ENCODE measurements around the gene SEC14L6.

Gene SEC14L6

GRCh38 chr22:30502153-30502552 lies 44.4 kb downstream of the SEC14L6 start:
- no peak for ATAC-seq
- TF ChIP-seq PPARA (CRISPR knock-in tag; IDR thresholded peaks at IDR 0.05; ENCODE audit: borderline replicate concordance) = no peak
- no peak for TF ChIP-seq ZNF8 (CRISPR knock-in tag; IDR thresholded peaks at IDR 0.05)
- TF ChIP-seq CSRNP3 (CRISPR knock-in tag; IDR thresholded peaks at IDR 0.05) = no peak
- TF ChIP-seq ZC3H10 (CRISPR knock-in tag; IDR thresholded peaks at IDR 0.05) = no peak
- no peak for TF ChIP-seq BACH2 (CRISPR knock-in tag; IDR thresholded peaks at IDR 0.05; ENCODE audit: borderline replicate concordance)
- TF ChIP-seq CREB5 (CRISPR knock-in tag; IDR thresholded peaks at IDR 0.05; ENCODE audit: low read depth) = no peak
- TF ChIP-seq ZFP3 (CRISPR knock-in tag; IDR thresholded peaks at IDR 0.05) = no peak
- TF ChIP-seq RARB (CRISPR knock-in tag; IDR thresholded peaks at IDR 0.05) = no peak
- no peak for TF ChIP-seq TOX (CRISPR knock-in tag; IDR thresholded peaks at IDR 0.05; ENCODE audit: borderline replicate concordance)
- TF ChIP-seq GLIS3 (CRISPR knock-in tag; IDR thresholded peaks at IDR 0.05) = no peak
- no peak for TF ChIP-seq POU6F1 (CRISPR knock-in tag; IDR thresholded peaks at IDR 0.05; ENCODE audit: borderline replicate concordance, low read depth)

- ATAC-seq = no peak
Observed at GRCh38 chr22:30500628-30501027, 45.9 kb downstream of the SEC14L6 start.

GRCh38 chr22:30497466-30498150 lies 48.9 kb downstream of the SEC14L6 start:
- TF ChIP-seq TSHZ2 (CRISPR knock-in tag; IDR thresholded peaks at IDR 0.05) (no peak), RARB (CRISPR knock-in tag; IDR thresholded peaks at IDR 0.05) (no peak), TOX (CRISPR knock-in tag; IDR thresholded peaks at IDR 0.05; ENCODE audit: borderline replicate concordance) (no peak), ISL1 (CRISPR knock-in tag; IDR thresholded peaks at IDR 0.05) (no peak), GLIS3 (CRISPR knock-in tag; IDR thresholded peaks at IDR 0.05) (no peak), ESRRG (CRISPR knock-in tag; IDR thresholded peaks at IDR 0.05) (no peak), PPARA (CRISPR knock-in tag; IDR thresholded peaks at IDR 0.05; ENCODE audit: borderline replicate concordance) (no peak), ZNF8 (CRISPR knock-in tag; IDR thresholded peaks at IDR 0.05) (no peak)
- ATAC-seq = no peak

More at GRCh38 chr22:30500628-30501027, 45.9 kb downstream of the SEC14L6 start:
- no peak for TF ChIP-seq CSRNP3 (CRISPR knock-in tag; IDR thresholded peaks at IDR 0.05)
- TF ChIP-seq OSR1 (CRISPR knock-in tag; IDR thresholded peaks at IDR 0.05) = no peak
- no peak for TF ChIP-seq RARB (CRISPR knock-in tag; IDR thresholded peaks at IDR 0.05)
- no peak for TF ChIP-seq ZFP30 (CRISPR knock-in tag; IDR thresholded peaks at IDR 0.05)
- TF ChIP-seq ZC3H10 (CRISPR knock-in tag; IDR thresholded peaks at IDR 0.05) = no peak
- no peak for TF ChIP-seq ZNF70 (CRISPR knock-in tag; IDR thresholded peaks at IDR 0.05)

GRCh38 chr22:30495041-30495784 lies 51.3 kb downstream of the SEC14L6 start:
- ATAC-seq = no peak
- TF ChIP-seq TOX (CRISPR knock-in tag; IDR thresholded peaks at IDR 0.05; ENCODE audit: borderline replicate concordance) = no peak
- no peak for TF ChIP-seq ZNF70 (CRISPR knock-in tag; IDR thresholded peaks at IDR 0.05)
- TF ChIP-seq TCF4 (CRISPR knock-in tag; IDR thresholded peaks at IDR 0.05; ENCODE audit: borderline replicate concordance) = no peak
- no peak for TF ChIP-seq GLIS3 (CRISPR knock-in tag; IDR thresholded peaks at IDR 0.05)
- no peak for TF ChIP-seq ESRRG (CRISPR knock-in tag; IDR thresholded peaks at IDR 0.05)
- no peak for TF ChIP-seq ZFP30 (CRISPR knock-in tag; IDR thresholded peaks at IDR 0.05)
- TF ChIP-seq TSHZ2 (CRISPR knock-in tag; IDR thresholded peaks at IDR 0.05) = no peak
- TF ChIP-seq SNAI2 (CRISPR knock-in tag; IDR thresholded peaks at IDR 0.05) = no peak
